ENCODE data around the gene NQO2.
"Not testable (repeated sequence)": the region's sequence is repeated elsewhere in the genome, so short reads cannot be mapped to it uniquely, and the experiment has no call there.

The NQO2 gene

DNA sequence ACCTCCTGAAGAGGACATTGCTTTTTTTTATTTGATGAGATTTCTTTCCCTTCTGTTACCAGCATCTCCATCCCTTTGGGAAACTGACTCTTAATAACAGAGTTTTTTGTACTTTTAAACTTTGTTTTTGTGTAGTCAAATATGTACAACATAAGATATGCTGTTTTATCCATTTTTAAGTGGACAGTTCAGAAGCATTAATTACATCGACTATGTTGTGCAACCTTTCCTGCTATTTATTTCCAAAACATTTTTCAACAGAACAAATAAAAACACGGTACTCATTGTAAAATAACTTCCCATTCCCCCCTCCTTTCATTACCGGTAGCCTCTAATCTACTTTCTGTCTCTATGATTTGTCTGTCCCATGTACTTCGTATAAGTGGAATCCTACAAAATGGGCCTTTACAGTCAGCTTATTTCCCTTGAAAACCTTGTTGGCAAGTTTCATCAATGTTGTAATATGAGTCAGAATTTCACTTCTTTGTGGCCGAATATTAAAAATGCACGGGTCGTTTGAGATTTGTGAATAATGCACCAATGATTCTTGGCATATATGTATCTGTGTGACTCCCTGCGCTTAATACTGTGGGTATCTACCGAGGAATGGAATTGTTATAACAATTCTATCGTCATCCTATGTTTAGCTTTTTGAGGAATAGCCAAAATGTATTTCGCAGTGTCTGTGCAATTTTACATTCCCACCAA is 57.5 kb downstream of the NQO2 start:
- Histone ChIP-seq H3K27me3 (no peaks in the 10 kb centered on the region), H3K27ac (no peak overlapping the region), H3K36me3 (no peaks in the 10 kb centered on the region), H3K4me1 (peaks cover 0 to 23% (median 10%) of the 10 kb centered on the region in 4 donors), H3K4me3 (no peak overlapping the region), H3K9me3 (no peaks in the 10 kb centered on the region)
- no peak for DNase-seq
- intact Hi-C loops (cut with DNase I; ENCODE audit: low total_unique reads): no loop called here
- TF ChIP-seq CTCF (IDR thresholded peaks at IDR 0.05): no peak

DNA sequence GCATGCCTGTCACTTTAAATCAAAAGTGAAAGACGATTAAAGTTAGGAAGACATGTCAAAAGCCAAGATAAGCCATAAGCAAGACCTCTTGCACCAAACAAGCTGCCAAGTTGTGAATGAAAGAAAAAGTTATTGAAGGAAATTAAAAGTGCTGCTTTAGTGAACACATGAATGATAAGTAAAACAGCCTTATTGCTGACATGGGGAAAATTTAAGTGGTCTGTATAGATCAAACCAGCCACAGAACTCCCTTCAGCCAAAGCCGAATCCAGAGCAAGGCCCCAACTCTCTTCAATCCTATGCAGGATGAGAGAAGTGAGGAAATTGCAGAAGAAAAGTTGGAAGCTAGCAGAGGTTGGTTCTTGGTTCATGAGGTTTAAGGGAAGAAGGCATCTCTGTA is 59.3 kb downstream of the NQO2 start:
- Histone ChIP-seq H3K27me3 (no peaks in the 10 kb centered on the region), H3K4me3 (no peak overlapping the region), H3K36me3 (no peaks in the 10 kb centered on the region), H3K9me3 (no peaks in the 10 kb centered on the region), H3K4me1 (peaks cover 0 to 13% (median 6%) of the 10 kb centered on the region in 4 donors), H3K27ac (no peak overlapping the region)
- no peak for TF ChIP-seq CTCF (IDR thresholded peaks at IDR 0.05)
- intact Hi-C loops (cut with DNase I; ENCODE audit: low total_unique reads): no loop called here
- no peak for DNase-seq

- H3K27ac ChIP-seq; DNase-seq; H3K27me3 ChIP-seq; intact Hi-C loops (cut with DNase I; ENCODE audit: low total_unique reads); H3K36me3 ChIP-seq; H3K4me3 ChIP-seq; H3K9me3 ChIP-seq: not testable (repeated sequence)
- peaks cover 0 to 13% (median 9%) of the 10 kb centered on the region in 4 donors for H3K4me1 ChIP-seq
Measured at GRCh38 chr6:3060092-3060491, 60.4 kb downstream of the NQO2 start.

DNA sequence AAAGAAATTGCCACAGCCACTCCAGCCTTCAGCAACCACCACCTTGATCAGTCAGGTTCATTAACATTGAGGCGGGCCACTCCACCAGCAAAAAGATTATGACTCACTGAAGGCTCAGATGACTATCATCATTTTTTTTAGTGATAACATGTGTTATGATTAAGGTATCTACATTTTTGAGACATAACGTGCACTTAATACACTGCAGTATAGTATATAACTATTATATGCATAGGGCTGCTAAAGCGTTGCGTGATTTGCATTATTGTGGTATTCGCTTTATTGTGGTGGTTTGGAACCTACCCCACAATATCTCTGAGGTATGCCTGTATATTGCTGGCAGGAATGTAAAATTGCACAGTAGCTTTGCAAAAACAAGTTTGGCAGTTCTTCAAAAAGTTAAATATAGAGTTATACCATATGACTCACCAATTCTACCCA is 61.8 kb downstream of the NQO2 start:
- no peaks in the 10 kb centered on the region for H3K27me3 ChIP-seq
- intact Hi-C loops (cut with DNase I; ENCODE audit: low total_unique reads): no loop called here
- no peak for TF ChIP-seq CTCF (IDR thresholded peaks at IDR 0.05)

GRCh38 chr6:3063340-3063732 is 63.6 kb downstream of the NQO2 start:
- H3K27me3 ChIP-seq; H3K36me3 ChIP-seq; DNase-seq; intact Hi-C loops (cut with DNase I; ENCODE audit: low total_unique reads); H3K9me3 ChIP-seq: not testable (repeated sequence)
- Histone ChIP-seq H3K4me1 (peaks cover 0 to 32% (median 16%) of the 10 kb centered on the region in 4 donors), H3K4me3 (peak overlapping the region; percentile 73 to 79), H3K27ac (peak overlapping the region; percentile 90 to 93)

More for the DNA sequence above, 61.8 kb downstream of the NQO2 start:
- Histone ChIP-seq H3K36me3 (no peaks in the 10 kb centered on the region), H3K27ac (no peak overlapping the region), H3K4me3 (no peak overlapping the region), H3K9me3 (no peaks in the 10 kb centered on the region), H3K4me1 (peaks cover 0 to 20% (median 12%) of the 10 kb centered on the region in 4 donors)
- no peak for DNase-seq

DNA sequence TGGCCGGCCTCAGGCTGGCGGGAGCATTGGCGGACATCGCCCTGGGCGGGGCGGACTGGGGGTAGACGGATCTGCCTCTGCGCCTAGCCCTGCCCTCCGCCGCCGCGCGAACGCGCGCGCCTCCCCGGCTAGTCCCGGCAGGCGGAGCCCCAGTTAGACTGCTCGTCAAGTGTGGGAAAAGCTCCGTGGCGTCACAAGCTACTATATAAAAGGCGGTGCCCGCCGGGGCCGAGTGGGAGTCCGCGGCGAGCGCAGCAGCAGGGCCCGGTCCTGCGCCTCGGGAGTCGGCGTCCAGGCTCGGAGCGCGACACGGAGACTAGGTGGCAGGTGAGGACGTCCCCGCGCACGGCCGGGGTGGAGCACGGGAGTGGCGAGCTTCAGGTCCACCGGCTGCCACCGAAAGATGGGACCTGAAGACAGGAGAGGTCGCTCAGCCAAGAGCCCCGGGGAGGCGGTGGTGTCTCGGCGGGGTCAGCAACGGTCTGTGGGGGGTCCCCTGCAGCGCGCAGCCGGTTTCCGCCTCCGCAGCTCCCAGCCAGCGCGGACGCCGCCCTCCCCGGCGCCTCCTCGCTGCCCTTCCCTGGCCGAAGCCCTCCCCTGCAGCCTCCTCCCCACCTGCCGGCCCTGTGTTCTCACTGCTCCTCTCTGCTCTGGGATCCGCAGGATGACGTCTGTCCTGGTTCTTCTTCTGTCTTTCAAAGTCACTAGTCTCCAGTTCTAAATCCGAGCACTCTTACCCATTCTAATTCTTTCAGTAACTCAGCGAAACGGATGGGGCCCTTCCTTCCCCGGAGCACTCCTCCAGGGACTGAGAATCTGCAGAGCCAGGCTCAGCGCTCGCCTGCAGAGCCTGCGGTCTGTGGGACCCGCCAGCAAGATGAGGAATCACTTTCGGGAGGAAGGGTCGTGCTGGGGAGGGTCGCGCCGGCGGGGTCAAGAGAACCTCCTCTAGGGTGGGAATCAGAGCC is 64.3 kb downstream of the NQO2 start:
- peak; percentile 96 to 99 for DNase-seq
- peak overlapping the region; percentile 90 to 93 for H3K27ac ChIP-seq
- H3K4me1 ChIP-seq: peaks cover 0 to 32% (median 16%) of the 10 kb centered on the region in 4 donors
- TF ChIP-seq CTCF (IDR thresholded peaks at IDR 0.05): peak; percentile 7 to 22
- intact Hi-C loops (cut with DNase I; ENCODE audit: low total_unique reads): no loop called here
- no peaks in the 10 kb centered on the region for H3K9me3 ChIP-seq
- no peaks in the 10 kb centered on the region for H3K36me3 ChIP-seq
- no peaks in the 10 kb centered on the region for H3K27me3 ChIP-seq
- peak overlapping the region; percentile 73 to 79 for H3K4me3 ChIP-seq

Data from tibial artery (tissue), 4 donors.